Activated CD8-positive, alpha-beta T cell treated with anti-CD3 and anti-CD28 coated beads for 36 hours (primary cell): Measurements from ENCODE around the gene NIP7. TPM values are rescaled to one million over a fixed set of nuclear protein-coding genes. Genes with fewer than 3 reads are reported as not detected.

Experiments
- ATAC-seq: fragments of 200-7000 bp; cut with Tn5 transposase; one replicate; pipeline ENCODE4 v1.10.0; 2021; ENCODE audit warnings: mild to moderate bottlenecking, moderate library complexity
- CTCF ChIA-PET: fragments of 350-600 bp; sonication (Branson Sonifier 250); formaldehyde crosslinking; loops from one replicate; lab custom pipeline; 2021; ENCODE audit warnings: antibody characterized with exemption; lab: Charles Lee
- POLR2A ChIA-PET: fragments of 350-600 bp; sonication (Branson Sonifier 250); formaldehyde crosslinking; loops from one replicate; lab custom pipeline; 2021; ENCODE audit warnings: antibody characterized with exemption; lab: Charles Lee
- DNase-seq: peaks from one replicate; pipeline ENCODE4 v3.0.0-alpha.2; 2020
- H3K27ac Mint-ChIP-seq: one replicate; pipeline ENCODE4 v1.8.0; 2021; ENCODE audit warnings: mild to moderate bottlenecking, mixed read lengths
- H3K27me3 Mint-ChIP-seq: one replicate; pipeline ENCODE4 v1.8.0; 2021; ENCODE audit warnings: mixed read lengths
- H3K36me3 Mint-ChIP-seq: one replicate; pipeline ENCODE4 v1.8.0; 2021; ENCODE audit warnings: low read depth, mixed read lengths
- H3K4me1 Mint-ChIP-seq: one replicate; pipeline ENCODE4 v1.8.0; 2021; ENCODE audit warnings: low read depth, mixed read lengths
- H3K4me3 Mint-ChIP-seq: one replicate; pipeline ENCODE4 v1.8.0; 2021; ENCODE audit warnings: mild to moderate bottlenecking, moderate library complexity, mixed read lengths
- H3K9me3 Mint-ChIP-seq: one replicate; pipeline ENCODE4 v1.8.0; 2021; ENCODE audit warnings: mixed read lengths
- intact Hi-C: fragments of 100-400 bp; cut with micrococcal nuclease; formaldehyde crosslinking; loops from one replicate; pipeline ENCODE4 v1.10.0; 2022
- total RNA-seq, 2 experiments: library from RNA; stranded (reverse); gene quantifications; one replicate each; pipeline ENCODE4 v1.2.3, GENCODE V29; 2021
- TF ChIP-seq, protein P1 (sequence below): fragments of 200-600 bp; IDR thresholded peaks from one replicate; pipeline ENCODE4 v1.8.0; 2022; ENCODE audit warnings: antibody characterized with exemption, mild to moderate bottlenecking

NIP7 gene
- total RNA-seq, 2 experiments from 2014 or later, result 37.7 to 41.8 TPM

DNA sequence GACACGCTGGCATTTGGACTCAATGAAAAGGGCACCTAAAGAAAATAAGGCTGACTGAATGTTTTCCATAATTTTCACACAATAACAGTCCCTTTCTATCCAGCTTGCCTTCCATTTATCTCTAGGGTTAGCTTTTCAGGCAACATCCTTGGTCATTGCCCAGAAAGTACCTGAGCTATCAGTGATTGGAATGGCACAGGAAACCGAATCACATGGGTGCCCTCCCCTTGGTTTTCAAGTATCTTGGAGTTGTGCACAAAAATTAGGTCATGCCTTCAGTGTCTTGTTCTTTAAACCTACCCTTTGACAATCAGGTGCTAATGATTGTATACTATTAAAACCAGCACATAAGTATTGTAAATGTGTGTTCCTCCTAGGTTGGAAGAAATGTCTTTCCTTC lies 31.7 kb upstream of the NIP7 start:
- CTCF ChIA-PET, result no interaction called here
- no peak overlapping the region for H3K4me3 Mint-ChIP-seq
- intact Hi-C loops, result no loop called here
- TF ChIP-seq, protein P1, sequence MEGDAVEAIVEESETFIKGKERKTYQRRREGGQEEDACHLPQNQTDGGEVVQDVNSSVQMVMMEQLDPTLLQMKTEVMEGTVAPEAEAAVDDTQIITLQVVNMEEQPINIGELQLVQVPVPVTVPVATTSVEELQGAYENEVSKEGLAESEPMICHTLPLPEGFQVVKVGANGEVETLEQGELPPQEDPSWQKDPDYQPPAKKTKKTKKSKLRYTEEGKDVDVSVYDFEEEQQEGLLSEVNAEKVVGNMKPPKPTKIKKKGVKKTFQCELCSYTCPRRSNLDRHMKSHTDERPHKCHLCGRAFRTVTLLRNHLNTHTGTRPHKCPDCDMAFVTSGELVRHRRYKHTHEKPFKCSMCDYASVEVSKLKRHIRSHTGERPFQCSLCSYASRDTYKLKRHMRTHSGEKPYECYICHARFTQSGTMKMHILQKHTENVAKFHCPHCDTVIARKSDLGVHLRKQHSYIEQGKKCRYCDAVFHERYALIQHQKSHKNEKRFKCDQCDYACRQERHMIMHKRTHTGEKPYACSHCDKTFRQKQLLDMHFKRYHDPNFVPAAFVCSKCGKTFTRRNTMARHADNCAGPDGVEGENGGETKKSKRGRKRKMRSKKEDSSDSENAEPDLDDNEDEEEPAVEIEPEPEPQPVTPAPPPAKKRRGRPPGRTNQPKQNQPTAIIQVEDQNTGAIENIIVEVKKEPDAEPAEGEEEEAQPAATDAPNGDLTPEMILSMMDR, result no peak
- ATAC-seq (no peak), DNase-seq (no peak)
- no peak overlapping the region for H3K27ac Mint-ChIP-seq
- H3K36me3 Mint-ChIP-seq, result peaks cover 6% of the 10 kb centered on the region
- peaks cover 12% of the 10 kb centered on the region for H3K4me1 Mint-ChIP-seq
- no peaks in the 10 kb centered on the region for H3K27me3 Mint-ChIP-seq
- POLR2A ChIA-PET, result no interaction called here
- no peaks in the 10 kb centered on the region for H3K9me3 Mint-ChIP-seq

DNA sequence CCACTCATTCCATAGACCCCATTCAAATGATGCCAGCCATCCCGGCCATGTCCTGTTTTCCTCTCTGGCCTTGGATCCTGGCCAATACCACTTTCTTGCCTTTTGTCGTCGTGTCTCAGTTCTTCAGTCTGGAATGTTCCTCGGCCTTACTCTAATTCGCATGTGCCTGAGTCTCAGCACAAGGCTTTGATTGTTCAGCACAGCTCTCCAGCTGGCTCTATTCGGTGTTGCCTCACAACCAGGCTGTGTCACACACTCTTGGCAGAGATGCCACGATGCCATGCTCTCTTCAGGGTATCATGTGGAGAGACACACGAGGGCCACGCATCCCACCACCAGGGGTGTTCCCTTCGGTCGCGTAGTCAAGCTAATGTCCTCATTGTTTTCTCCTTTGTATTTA lies 30.3 kb upstream of the NIP7 start:
- peaks cover 8% of the 10 kb centered on the region for H3K36me3 Mint-ChIP-seq
- TF ChIP-seq, protein P1, result no peak
- DNase-seq, result no peak
- H3K27ac Mint-ChIP-seq, result no peak overlapping the region
- H3K9me3 Mint-ChIP-seq, result no peaks in the 10 kb centered on the region
- H3K4me3 Mint-ChIP-seq, result no peak overlapping the region
- no peak for ATAC-seq
- no peaks in the 10 kb centered on the region for H3K27me3 Mint-ChIP-seq
- ChIA-PET POLR2A (no interaction called here), CTCF (interaction anchor here (0.9 kb wide), 1 partner anchor 23 kb away, joined by 3 read pairs; no protein-coding TSS in a partner anchor)
- intact Hi-C loops, result no loop called here
- peaks cover 24% of the 10 kb centered on the region for H3K4me1 Mint-ChIP-seq

DNA sequence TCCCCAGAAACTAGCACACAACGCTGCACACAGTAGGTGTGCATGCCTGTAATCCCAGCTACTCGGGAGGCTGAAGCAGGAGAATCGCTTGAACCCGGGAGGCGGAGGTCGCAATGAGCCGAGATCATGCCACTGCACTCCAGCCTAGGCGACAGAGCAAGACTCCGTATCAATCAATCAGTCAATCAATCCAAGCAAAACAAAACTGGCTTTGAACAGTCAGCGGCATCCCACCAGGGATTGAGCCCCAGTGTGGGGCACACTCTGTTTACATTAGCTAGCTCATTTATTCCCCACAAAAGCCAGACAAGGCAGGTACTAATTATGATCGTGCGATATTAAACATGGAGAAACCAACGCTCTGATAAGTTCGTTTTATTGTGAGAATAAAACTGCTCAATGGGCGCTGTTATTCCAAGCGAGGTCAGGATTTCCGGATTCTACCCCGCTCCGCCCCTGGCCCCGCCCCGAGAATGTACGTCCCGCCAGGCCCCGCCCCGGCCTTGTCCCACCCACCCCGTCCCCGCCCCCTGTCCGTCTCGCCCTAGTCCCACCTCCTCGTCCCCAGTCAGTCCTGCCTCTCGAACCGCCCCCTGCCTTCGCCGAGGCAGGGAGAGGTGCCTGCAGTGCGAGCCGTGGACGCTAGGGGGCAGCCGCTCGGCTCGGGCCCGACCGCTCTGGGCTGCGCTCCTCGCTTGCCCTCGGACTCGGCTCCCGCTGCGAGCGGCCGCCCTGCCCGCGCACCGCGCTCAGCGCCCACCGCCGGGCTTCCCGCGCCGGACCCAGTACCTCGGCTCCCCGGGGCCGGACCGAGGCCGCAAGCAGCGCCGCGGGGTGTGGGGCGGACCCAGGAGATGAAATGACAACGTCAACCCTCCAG lies 28.7 kb upstream of the NIP7 start, which contains the start of gene VPS4A:
Gene VPS4A (plus strand): TSS at position 698 of the 880 bp plus-strand sequence. CDS start 162 bp downstream, at position 860.
- CTCF ChIA-PET, result interaction anchor here (0.9 to 1.7 kb wide), 4 partner anchors 10 to 28 kb away, joined by 3 to 4 read pairs (median 4); no protein-coding TSS in a partner anchor
- no peaks in the 10 kb centered on the region for H3K9me3 Mint-ChIP-seq
- POLR2A ChIA-PET, result interaction anchor here (0.9 to 8.4 kb wide), 4 partner anchors 13 to 122 kb away, joined by 3 to 93 read pairs (median 9); partner anchors contain the start of gene PDF
- H3K27me3 Mint-ChIP-seq, result no peaks in the 10 kb centered on the region
- H3K4me3 Mint-ChIP-seq, result peak within 1 kb of the TSS; percentile 89
- H3K4me1 Mint-ChIP-seq, result peaks cover 27% of the 10 kb centered on the region
- TF ChIP-seq, protein P1, result peak; percentile 83
- peak within 1 kb of the TSS; percentile 94 for H3K27ac Mint-ChIP-seq
- H3K36me3 Mint-ChIP-seq, result peaks cover 12% of the 10 kb centered on the region
- peak; percentile 98 for ATAC-seq
- peak; percentile 98 for DNase-seq
- intact Hi-C loops, result no loop called here

DNA sequence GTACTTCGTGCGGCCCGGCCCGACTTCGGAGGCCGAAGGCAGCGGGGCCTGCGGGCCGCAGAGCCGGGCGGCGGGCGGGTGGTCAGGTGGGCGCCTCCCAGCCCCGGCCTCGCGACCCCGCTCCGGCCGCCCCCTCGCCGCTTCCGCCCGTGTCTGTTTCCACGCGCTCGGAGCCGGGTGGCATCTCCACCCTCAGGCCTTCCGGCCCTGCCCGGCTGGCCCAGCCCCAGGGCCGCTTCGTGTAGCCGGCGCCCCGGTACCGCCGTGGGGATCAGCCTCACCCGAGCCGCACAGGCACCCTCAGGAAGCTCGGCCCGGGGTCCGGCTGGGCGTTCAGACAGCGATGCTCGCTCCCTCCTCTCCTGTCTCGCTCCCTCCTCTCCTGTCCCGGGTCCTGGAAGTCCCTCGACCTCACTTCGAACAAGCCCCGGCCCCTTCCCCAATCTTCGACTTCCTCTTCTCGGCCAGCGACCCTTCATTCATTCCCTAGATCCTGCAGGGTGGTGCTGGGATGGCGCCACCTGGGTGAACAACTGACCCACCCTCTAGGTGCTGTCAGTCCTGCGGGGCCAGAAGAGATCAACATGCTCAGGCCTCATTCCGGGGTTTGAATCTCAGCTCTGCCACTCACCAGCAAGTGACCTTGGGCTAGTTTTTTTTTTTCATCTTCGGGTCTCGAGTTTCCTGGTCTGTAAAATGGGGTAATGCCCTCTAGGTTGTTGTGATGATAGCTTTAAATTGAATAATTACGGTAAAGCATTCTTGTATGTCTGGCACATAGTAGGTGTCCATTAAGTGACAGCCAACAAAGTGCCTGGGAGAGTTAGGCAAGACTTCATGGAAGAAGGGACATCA lies 27.8 kb upstream of the NIP7 start:
- intact Hi-C loops, result no loop called here
- POLR2A ChIA-PET, result interaction anchor here (1.2 to 8.4 kb wide), 3 partner anchors 12 to 253 kb away, joined by 4 to 93 read pairs (median 15); partner anchors contain the start of gene PDF

More for the DNA sequence above, 27.8 kb upstream of the NIP7 start:
- Mint-ChIP-seq H3K4me3 (peak overlapping the region; percentile 89), H3K36me3 (peaks cover 17% of the 10 kb centered on the region), H3K27me3 (no peaks in the 10 kb centered on the region), H3K27ac (peak overlapping the region; percentile 94), H3K4me1 (peaks cover 27% of the 10 kb centered on the region), H3K9me3 (no peaks in the 10 kb centered on the region)
- ATAC-seq (peak; percentile 37), DNase-seq (peak; percentile 54)
- TF ChIP-seq, protein P1, result no peak
- CTCF ChIA-PET, result interaction anchor here (0.6 to 1.1 kb wide), 6 partner anchors 12 to 465 kb away, joined by 3 to 4 read pairs (median 3); no protein-coding TSS in a partner anchor
